GM12873 (cell line): ENCODE measurements around the gene SMIM35.

Experiments
- TF ChIP-seq, protein P1 (sequence below): IDR thresholded peaks from 2 replicates; pipeline ENCODE4 v1.5.1; 2012; ENCODE audit warnings: low read depth, mild to moderate bottlenecking, moderate library complexity, low read length, control low read depth; ENCODE audit not compliant: insufficient read depth; ENCODE audit errors: missing control alignments

SMIM35 gene

DNA sequence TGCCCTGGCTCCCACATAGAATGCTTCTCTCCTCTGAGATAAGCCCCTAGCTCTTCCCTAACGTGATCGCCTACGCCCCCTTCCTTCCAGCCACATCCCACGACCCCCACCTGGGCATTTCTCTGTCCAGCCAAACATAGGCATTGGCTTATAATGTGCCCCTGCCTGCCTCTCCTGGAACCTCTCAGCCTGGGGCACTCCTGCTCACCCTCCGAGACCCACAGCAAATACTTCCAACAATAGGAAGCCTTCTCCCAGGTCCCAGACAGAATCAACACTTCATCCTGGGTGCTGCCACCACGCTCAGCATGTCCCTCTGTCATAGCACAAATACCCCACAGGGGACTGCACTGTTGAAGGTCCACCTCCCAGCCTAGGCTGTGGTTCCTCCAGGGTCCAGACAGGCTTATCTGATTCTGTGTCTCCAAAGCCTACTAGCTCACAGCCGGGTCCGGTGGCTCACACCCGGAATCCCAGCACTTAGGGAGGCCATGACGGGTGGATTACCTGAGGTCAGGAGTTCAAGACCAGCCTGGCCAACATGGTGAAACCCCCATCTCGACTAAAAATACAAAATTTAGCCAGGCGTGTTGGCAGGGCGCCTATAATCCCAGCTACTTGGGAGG lies 34.1 kb downstream of the SMIM35 start:
- TF ChIP-seq, protein P1, sequence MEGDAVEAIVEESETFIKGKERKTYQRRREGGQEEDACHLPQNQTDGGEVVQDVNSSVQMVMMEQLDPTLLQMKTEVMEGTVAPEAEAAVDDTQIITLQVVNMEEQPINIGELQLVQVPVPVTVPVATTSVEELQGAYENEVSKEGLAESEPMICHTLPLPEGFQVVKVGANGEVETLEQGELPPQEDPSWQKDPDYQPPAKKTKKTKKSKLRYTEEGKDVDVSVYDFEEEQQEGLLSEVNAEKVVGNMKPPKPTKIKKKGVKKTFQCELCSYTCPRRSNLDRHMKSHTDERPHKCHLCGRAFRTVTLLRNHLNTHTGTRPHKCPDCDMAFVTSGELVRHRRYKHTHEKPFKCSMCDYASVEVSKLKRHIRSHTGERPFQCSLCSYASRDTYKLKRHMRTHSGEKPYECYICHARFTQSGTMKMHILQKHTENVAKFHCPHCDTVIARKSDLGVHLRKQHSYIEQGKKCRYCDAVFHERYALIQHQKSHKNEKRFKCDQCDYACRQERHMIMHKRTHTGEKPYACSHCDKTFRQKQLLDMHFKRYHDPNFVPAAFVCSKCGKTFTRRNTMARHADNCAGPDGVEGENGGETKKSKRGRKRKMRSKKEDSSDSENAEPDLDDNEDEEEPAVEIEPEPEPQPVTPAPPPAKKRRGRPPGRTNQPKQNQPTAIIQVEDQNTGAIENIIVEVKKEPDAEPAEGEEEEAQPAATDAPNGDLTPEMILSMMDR, result no peak

DNA sequence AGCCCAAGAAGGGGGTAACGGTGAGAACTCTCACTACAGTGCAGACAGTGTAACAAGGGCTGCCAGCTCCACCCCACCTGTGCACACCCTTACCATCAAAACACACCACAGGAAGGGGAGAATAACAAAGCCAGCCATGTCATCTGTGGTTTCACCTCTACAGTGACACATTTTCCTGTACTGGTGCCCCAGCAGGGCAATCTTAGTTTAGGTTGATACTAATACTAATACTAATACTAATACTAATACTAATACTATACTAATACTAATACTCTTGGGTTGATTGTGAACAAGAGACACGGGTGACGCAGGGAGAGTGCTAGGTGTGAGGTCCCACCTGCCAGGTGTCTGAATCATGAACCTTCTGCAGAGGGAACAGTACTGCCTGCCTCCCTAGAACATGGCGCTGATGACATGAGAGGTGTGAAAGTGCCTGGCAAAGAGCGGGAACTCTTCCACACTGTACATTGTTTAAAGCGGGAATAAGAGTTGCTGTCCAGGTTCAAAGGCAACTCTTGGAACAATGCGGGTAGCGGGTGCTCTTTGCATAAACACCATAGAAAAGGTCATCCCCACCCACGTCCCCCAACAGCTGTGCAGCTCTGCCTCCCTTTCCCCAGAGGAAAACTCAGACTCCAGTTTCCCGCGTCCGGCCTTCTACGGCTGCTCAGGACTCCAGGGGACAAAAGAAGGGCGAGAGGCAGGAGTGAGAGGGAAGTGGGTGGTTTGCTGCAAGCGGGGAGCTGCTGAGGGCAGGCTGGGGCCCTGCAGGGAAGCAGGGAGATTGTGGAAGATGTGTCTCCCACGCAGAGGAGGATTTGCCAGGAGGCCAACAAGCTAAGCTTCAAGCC lies 34.9 kb downstream of the SMIM35 start:
- TF ChIP-seq, protein P1, result no peak

- TF ChIP-seq, protein P1, result no peak
Measured at GRCh38 chr11:118051136-118051610, 35.6 kb downstream of the SMIM35 start.

DNA sequence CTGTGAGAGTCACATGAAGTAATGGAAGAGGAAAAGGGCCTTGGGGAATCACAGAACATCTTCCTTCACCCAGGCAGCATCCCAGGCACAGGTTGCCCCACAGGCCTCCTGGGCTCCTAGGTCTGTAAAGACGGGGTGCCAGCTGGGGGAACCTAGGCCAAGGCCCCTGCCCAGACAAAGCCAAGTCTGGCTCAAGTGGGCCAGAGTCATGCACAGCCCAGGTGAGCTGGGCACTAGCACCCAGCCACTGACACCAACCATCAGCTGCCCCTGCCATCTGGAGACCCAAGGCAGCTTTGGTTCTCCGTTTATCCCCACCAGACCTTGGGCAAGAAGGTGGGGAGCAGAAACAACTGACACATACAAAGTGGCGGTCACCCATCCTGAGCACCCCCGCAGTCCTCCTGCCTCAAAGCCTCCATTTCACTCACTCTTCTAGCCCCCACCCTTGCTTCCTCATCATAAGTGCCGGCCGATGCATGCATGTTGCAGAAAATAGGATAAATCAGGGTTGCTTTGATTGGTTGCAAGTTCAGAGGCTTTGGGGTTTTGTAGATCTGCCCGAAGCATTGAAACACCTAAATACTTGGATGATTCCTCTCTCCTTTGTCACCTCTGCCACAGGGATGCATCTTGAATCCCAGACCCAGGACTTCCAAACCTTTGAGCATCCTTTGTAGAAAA lies 36.4 kb downstream of the SMIM35 start:
- TF ChIP-seq, protein P1, result no peak

DNA sequence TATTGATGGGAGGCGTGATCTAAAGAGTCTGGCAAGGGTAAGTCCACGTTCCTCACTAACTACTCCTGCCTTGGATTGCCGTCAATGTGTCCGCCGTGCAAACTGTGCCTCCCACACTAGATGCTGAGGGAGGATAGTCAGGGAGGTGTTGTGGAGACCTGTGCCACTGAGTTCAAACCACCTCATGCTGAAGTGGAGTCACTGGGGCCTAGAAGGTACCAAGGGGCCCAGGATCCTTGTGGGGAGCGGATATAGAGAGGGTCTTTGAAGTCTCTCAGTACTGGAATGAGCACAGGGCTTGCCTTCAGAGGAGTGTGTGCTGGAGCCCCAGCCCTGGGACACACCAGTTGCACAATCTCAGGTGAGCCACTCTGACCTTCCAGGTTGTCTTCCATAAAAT lies 37.0 kb downstream of the SMIM35 start:
- TF ChIP-seq, protein P1, result no peak

DNA sequence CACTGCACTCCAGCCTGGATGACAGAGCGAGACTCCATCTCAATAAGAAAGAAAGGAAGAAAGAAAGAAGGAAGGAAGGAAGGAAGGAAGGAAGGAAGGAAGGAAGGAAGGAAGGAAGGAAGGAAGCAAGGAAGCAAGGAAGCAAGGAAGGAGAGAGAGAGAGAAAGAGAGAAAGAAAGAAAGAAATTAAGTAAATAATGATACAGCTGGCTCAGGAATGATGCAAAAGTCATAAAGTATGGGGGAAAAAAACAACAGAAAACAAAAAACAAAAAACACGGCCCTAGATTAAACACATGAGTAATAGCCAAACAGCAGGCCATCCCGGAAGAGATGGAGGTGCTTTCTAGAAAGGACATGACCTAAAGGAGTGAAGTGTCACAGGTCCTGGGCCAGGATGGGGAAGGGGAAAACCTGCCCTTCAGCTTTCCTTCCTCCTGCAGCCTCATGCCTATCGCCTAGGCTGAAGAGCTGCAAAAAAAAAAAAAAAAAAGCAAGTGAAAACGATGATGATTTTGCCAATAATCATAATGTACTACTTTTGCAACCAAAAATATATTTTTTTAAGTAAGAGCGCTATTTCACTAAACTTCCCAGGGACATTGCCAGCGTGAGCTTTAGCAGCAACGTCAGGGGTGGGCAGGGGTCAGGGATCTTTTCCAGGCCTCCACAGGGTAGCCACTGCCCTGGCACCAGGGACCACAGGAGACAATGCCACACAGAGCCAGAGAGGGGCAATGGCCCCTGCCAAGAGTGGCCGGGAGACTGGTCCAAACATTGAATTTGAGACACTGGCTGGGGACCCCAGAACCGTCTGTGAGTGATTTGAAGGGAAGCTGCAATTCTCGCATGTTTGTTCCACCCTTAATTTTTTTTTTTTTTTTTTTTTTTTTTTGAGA lies 38.0 kb downstream of the SMIM35 start:
- TF ChIP-seq, protein P1, result no peak
